Measurements from ENCODE around the gene NEURL3.
A peak's percentile ranks its signal among the peaks of the same experiment; 100 is the strongest.
"Not testable (repeated sequence)": the region's sequence is repeated elsewhere in the genome, so short reads cannot be mapped to it uniquely, and the experiment has no call there.

Gene NEURL3

GRCh38 chr2:96506016-96506906 lies 1.1 kb upstream of the NEURL3 start:
- no peak for DNase-seq

DNA sequence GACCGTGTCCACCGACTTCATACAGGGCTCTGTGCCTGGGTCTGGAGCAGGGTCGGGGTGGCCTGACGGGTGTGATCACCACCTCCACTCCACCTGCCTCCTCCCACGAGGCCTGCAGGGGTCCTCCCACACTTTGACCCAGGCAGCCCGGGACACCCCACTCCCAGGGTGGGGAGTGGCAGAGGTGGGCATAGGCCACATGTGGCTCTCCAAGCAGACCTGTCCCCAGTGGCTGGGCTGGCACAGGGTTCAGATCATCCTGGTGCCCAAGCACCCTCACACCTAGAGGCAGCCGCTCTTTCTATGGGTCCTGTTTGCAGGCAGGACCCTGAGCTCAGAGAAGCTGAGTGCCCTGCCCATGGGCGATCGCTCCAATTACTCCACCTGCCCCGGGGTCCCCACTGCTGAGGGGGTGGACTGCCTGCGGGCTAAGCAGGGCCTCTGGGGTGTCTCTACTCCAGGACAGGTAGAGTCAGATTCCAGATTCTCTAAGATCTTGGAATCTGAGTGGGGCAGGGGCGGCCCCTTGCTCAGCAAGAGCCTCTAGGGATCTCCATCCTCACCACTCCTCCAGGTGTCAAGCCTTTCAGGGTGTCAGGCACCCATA lies 1.4 kb downstream of the NEURL3 start:
- no peak for DNase-seq

DNA sequence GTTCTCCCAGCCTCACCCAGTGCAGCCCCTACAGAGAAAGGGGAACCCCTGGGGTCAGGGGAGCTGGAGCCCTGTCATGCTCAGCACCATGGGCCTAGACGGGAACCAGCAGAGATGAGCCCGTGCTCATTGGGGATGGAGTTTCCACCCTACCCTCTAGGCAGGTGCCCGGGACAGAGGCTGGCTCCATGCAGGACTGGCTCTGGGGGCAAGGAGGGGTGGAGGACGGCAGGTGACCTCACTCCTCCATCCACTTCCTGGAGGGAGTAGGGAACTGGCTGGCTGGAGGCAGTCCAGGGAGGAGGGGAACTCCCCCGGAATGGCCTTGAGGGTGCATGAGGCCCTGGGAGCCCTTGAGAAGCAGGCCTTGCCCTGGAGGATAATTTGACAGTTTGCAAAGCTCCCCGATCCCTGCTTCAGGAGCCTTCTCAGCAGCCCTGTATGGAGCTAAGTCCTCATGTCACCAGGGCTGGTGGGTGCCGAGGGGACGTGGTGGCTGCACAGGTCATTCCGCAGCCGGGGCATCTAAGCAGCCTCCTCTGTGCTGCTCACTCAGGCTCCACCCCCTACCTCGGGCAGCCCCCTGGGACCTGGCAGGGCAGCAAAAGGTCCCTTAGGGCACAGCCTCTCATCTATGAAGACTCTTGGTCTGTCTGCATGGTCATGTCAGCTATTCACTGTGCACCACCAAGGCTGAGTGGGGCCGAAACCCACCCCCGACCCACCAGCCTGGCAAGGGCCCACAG lies 2.1 kb downstream of the NEURL3 start:
- no peak for DNase-seq

DNA sequence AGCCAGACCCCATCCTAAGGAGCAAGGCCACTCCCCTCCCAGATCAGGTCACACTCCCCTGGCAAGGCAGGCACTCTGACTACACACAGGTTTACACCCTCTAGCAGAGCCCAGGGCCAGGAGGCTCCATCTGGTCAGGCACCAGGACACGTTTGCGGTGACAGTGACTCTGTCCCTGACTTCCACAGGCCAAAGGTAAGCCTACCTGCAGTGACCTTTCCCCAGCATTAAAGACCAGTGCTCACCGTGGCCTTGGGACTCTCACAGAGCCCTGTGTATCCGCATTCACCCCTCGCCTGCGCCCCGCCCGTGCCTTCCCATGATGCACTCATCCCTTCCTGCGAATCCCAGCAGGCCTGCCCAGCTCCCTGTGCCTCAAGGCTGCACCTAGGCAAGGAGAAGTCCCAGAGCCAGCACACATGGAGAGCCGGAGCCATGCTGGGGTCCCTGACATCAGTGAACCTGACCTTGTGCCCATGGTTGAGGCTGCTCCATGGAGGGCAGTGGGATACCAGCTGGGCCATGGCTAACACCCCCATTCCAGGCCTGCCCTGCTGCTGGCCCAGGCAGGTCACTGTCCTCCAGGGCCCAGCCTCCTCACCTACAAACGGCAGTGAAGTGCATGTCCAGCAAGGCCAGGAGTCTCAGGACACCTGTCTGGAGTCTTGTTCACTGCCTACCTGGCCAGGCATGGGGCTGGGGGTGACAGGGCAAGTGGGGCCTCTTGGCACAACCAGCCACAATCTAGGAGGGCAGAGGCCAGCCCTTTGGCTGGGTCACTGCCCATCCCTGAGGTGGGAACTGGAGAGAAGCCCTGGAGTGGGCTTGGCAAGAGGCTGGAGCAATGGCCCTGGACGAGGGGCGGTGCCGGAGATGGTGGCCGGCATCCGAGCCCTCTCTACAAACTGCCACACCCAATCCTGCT lies 3.0 kb downstream of the NEURL3 start:
- DNase-seq = no peak

DNA sequence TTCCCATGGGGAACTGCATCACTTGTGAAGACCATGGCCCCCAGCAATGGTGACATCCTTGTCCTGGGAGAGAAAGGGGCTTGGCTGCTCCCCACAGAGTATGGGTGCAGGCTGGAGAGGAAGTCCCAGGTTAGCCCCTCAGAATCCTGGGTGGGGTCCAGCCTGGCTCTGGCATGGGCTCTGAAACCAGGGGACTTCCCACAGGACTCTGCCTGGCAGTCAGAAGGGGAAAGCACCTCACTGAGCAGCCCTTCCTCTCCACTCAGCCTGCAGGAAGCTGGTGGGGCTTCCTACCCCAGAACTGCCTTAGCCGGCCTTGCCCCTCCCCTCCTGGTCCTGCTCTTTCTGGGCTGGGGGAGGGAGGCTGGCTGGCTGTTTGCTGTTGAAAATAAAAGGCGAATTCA lies 3.7 kb downstream of the NEURL3 start:
- no peak for DNase-seq

DNA sequence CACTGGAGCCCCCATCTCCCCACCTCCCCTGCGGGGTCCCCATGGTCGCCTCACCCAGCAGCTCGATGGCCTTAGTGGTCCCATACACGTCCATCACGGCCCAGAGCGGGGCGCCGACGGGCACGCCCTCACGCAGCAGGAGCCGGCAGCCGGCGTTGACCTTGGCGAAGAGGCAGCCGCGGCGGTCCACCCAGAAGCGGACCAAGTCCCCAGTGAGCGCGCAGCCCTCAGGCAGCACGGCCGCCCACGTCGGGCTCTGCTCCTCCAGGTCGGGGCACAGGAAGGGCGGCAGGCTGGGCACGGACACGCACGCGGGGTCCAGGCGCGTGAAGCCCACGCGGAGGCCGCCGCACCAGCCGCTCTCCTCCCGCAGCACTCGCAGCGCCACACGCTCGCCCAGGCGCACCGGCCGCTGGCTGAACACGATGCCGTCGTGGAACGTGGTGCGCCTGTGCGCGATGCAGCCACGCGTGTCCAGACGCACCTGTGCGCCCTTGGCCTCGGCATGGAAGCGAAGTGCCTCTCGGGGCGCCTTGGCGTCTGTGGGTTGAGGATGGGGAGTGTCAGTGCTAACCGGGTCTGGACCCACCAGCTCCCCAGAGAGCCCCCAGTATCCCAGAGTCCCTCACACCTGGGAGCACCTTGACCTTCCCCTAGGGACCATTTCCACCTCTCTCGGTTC lies 4.6 kb downstream of the NEURL3 start:
- no peak for DNase-seq

- no peak for DNase-seq
Observed at GRCh38 chr2:96499061-96499960, 5.8 kb downstream of the NEURL3 start.

DNA sequence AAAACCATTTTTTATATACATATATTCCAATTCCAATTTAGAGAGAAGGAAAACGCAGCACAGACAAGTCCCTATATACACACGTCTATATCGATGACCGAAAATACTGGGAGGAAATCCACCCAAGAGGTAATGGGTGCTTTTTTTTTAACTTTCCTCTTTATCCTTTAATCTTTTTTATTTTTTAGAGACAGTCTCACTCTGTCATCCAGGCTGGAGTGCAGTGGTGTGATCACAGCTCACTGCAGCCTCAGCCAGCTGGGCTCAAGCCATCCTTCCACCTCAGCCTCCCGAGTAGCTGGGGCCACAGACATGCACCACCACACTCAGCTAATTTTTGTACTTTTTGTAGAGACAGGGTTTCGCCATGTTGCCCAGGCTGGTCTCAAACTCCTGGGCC lies 6.5 kb downstream of the NEURL3 start:
- DNase-seq = not testable (repeated sequence)

- DNase-seq = no peak
Observed at GRCh38 chr2:96498021-96498431, 7.1 kb downstream of the NEURL3 start.

DNA sequence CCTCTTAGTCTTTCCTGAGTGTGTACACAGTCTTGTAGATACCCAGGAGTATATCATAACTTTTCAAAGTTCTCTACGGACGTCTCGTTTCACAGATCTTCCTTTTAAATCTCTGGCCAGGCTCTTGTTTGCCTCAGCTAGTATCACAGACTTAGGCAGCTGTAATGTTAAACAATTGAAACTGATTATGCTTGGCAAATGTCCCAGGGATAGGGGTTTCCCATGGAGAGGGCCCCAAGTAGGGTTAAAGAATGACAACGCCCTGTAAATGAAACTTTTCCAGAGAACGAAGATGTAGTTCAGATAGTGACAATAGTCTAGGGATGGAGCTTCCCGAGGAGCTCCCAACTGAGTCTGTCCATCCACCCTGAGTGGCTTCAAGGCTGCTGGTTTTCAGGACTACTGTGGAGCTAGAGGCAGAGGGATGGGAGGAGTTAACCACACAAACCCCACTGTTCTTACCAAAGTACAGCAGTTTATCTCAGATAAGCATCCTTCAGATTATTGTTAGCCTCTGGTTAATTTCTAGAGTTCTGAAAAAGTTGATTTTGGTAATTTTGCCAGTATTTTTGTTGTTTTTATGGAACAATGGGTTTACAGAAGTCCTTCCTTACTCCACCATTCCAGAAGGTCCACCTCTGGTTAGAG lies 9.1 kb downstream of the NEURL3 start:
- no peak for DNase-seq

DNA sequence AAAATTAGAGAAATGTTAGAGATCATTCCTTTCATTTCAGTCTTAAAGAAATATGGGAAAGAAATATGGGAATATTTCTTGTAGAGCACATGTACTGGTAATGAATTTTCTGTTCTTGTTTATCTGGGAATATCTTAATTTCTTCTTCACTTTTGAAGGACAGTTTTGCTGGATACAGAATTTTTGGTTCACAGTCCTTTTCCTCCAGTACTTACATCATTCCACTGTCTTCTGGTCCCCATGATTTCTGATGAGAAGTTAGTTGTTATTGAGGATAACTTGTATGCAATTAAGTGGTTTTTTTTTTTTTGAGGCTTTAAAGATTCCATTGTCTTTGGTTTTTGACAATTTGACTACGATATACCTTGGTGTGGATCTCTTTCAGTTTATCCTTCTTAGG lies 11.0 kb downstream of the NEURL3 start:
- no peak for DNase-seq

- no peak for DNase-seq
Observed at GRCh38 chr2:96493072-96493471, 12.1 kb downstream of the NEURL3 start.

- DNase-seq = no peak
Observed at GRCh38 chr2:96491860-96492497, 13.2 kb downstream of the NEURL3 start.

DNA sequence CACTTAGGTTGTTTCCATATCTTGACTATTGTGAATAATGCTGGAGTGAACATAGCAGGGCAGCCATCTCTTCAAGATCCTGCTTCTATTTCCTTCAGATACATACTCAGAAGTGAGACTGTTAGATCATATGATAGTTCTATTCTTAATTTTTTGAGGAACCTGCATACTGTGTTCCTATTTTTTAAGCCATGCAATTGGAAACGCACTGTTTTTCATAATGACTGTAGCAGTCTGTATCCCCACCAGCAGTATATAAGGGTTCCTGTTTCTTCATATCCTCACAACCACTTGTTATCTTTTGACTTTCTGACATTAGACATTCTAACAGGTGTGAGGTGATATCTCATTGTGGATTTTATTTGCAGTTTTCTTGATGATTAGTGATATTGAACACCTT lies 15.5 kb downstream of the NEURL3 start:
- no peak for DNase-seq

- no peak for DNase-seq
Observed at GRCh38 chr2:96489261-96489660, 15.9 kb downstream of the NEURL3 start.

DNA sequence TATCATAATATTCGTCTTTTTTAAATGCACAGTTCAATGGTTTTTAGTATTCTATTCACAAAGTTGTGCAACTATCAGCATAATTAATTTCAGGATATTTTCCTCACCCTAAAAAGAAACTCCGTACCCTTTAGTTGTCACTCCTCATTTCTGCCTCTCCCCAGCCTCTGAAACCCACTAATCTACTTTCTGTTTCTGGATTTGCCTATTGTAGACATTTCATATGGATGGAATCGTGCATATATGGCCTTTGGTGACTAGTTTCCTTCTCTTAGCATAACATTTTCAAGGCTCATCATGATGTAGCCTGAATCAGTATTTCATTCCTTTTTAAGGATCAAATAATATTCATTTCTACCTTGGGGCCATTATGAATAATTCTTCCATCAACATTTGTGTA lies 18.5 kb downstream of the NEURL3 start:
- no peak for DNase-seq

DNA sequence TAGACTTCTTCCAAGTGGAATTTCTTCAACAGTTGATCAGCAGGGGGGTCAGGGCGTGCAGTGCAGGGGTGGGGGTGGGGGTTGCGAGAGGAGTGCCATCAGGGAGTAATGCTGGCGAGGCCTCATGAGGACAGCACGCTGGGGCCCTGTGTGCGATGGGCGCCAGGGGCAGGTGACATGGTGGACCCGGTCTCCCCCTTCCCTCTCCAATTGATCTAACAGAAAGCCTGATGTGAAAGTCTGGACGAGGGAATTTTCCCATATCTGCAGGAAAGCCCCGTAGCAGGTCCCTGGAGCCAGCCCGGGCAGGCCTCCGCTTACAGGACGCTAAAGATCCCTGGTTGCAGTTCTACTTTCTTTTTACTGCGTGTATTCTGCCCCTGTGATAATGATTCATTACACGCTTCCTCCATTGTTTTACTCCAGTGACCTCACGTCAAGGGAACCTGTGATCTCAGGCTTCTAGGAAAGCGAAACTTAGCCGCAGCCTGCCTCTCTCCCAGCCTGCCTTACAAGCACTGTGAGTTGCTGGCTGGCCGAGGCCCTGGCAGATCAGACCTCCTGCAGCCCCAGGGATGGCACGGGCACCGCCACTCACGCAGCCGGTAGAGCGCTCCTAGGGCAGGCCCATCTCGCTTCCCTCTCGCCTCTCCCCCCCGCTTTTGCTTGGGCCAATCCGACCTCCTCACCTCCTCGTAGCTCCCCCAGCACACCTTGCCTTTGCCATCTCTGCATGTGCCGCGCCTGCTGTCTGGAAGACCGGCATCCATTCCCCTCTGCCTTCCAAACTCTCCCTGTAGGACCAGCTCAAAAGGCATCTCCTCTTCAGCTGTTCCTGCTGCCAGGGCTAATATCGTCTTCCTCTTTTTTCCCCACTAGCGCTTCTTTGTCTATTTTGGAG lies 19.2 kb downstream of the NEURL3 start:
- peak; percentile 82 for DNase-seq

DNA sequence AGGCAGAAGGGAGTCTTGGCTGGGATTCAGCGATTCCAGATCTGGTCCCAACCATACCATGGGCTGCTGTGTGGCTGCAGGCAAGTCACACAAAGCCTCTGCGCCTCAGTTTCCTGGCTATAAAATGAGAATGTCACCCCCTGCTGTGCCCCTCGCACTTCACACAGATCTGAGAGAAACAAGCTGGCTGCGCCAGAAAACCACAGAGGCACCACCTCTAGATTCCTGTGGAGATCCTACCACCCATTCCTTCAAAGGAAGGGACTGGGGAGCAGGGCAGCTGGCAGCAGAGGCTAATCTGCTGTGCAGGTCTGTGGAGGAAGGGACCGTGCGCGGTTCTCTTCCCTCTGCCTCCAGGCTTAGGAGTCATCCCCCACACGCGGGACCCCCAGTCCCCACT lies 19.8 kb downstream of the NEURL3 start:
- no peak for DNase-seq

GRCh38 chr2:96484091-96484490 lies 21.1 kb downstream of the NEURL3 start:
- no peak for DNase-seq
